Measurements from ENCODE around the gene ZFP92. TPM values are rescaled to one million over a fixed set of nuclear protein-coding genes. Genes with fewer than 3 reads are reported as not detected.

The ZFP92 gene
- total and polyA plus RNA-seq, 3 donors from 2014 or later = 2.1 to 3.4 (median 2.2) TPM

DNA sequence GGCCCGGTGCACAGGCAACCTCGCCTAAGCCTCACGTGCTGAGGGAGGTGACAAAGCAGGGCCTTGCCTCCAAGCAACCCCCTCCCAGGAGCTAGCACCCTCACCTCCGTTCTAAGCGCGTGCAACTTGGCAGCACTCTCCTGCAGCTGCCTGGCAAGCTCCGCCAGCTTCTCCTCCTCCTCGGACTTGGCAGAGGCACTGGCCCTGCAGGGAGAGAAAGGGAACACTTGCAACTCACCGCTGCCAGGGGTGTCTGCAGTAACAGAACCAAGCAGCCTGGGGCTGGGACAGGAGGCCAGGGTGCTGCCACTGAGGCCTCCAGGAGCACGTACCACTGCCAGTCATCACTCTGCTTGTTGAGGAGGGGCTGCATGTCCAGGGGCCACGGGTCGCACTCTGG is 44.9 kb downstream of the ZFP92 start:
- Histone ChIP-seq H3K9me3 (no peaks in the 10 kb centered on the region), H3K27ac (no peak overlapping the region), H3K36me3 (ENCODE audit: low read depth, missing control alignments) (no peaks in the 10 kb centered on the region), H3K27me3 (no peaks in the 10 kb centered on the region), H3K4me3 (no peak overlapping the region), H3K4me1 (no peaks in the 10 kb centered on the region)
- WGBS, 2 donors = 77% methylated on average over 9 of the region's 12 CpGs; no CpG with 5 or more reads in 1 of the 2 donors
- intact Hi-C loops (cut with DNase I; ENCODE audit: low total_unique reads) = no loop called here
- no peak for TF ChIP-seq POLR2A (IDR thresholded peaks at IDR 0.05)
- no peak for TF ChIP-seq CTCF (IDR thresholded peaks at IDR 0.05)
- DNase-seq = peak; percentile 48

GRCh38 chrX:153456704-153457103 is 45.4 kb downstream of the ZFP92 start:
- no peak overlapping the region for H3K4me3 ChIP-seq
- no peak for TF ChIP-seq CTCF (IDR thresholded peaks at IDR 0.05)
- no peak for TF ChIP-seq POLR2A (IDR thresholded peaks at IDR 0.05)
- WGBS, 2 donors = 90% methylated on average over 9 of the region's 9 CpGs; no CpG with 5 or more reads in 1 of the 2 donors
- H3K4me1 ChIP-seq = no peaks in the 10 kb centered on the region
- H3K9me3 ChIP-seq = no peaks in the 10 kb centered on the region
- H3K27me3 ChIP-seq = no peaks in the 10 kb centered on the region
- H3K36me3 ChIP-seq (ENCODE audit: low read depth, missing control alignments) = no peaks in the 10 kb centered on the region
- H3K27ac ChIP-seq = no peak overlapping the region
- DNase-seq = no peak
- intact Hi-C loops (cut with DNase I; ENCODE audit: low total_unique reads) = no loop called here

DNA sequence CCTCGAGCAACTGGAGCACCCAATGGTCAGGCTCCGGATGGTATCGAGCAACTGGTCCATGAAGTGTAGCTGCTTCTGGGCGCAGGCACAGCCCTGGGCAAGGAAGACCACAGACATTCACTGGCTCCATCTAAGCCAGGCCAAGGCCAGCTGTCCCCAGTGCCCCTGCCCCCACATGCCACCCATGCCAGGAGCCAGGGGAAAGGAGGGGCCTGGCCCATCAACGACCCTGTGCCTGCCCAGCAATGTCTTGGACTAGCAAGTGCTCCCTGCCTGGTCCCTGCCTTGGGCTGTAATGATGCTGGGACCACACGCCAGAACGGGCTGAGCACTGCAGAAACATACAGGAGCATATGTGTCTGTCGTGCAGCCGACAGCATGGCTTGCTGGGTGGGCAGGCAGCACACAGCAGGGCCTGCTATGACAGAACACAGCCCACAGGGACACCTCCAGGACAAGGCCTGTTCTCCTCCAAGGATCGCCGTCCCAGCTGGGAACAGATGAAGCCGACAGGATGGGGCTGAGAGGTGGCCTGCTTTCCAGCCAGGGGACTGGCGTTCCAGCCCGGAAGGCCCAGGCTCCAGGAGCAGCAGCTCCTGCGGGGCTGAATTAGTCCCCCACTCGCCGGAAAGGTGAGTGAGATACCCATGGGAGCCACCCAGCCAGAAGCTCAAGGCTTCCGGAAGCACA is 46.0 kb downstream of the ZFP92 start:
- Histone ChIP-seq H3K4me1 (no peaks in the 10 kb centered on the region), H3K36me3 (ENCODE audit: low read depth, missing control alignments) (no peaks in the 10 kb centered on the region), H3K9me3 (no peaks in the 10 kb centered on the region), H3K27ac (no peak overlapping the region), H3K27me3 (no peaks in the 10 kb centered on the region), H3K4me3 (no peak overlapping the region)
- TF ChIP-seq POLR2A (IDR thresholded peaks at IDR 0.05) = no peak
- TF ChIP-seq CTCF (IDR thresholded peaks at IDR 0.05) = no peak
- intact Hi-C loops (cut with DNase I; ENCODE audit: low total_unique reads) = no loop called here
- no peak for DNase-seq
- WGBS, 2 donors = 93% methylated on average over 12 of the region's 18 CpGs; no CpG with 5 or more reads in 1 of the 2 donors

DNA sequence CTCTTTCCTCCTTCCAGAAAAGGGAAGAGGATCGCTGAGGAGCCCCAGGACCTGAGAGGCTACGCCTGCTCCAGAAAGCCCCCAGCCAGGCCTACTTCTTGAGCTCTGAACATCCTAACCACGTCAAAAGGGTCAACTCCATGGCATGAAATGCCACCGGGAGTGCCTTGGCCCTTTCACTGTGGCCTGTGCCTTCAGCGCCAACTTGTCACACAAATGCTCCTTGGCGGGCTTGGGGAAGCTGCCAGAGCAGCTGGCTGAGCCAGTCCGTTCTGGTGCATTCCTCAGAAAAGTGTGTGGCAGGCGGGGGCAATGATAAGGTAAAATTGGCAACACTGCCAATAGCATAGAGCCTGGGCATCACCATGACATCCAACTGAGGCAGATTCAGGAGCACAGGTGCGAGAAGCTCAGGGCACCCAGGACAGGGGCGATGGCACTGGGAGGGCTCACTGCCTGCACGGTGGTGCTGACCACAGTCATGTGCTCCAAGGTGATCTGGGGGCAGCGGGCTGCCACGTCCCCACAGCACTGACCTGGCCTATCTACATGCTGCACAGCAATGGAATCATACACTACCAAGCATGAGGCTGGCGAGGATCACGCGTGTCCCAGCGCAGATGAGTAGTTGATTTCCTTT is 46.7 kb downstream of the ZFP92 start:
- H3K4me3 ChIP-seq = no peak overlapping the region
- H3K36me3 ChIP-seq (ENCODE audit: low read depth, missing control alignments) = no peaks in the 10 kb centered on the region
- no peaks in the 10 kb centered on the region for H3K4me1 ChIP-seq
- no peak overlapping the region for H3K27ac ChIP-seq
- TF ChIP-seq CTCF (IDR thresholded peaks at IDR 0.05) (no peak), POLR2A (IDR thresholded peaks at IDR 0.05) (no peak)
- WGBS, 2 donors = 94 to 100% methylated on average over 2 to 14 of the region's 17 CpGs
- H3K9me3 ChIP-seq = no peaks in the 10 kb centered on the region
- intact Hi-C loops (cut with DNase I; ENCODE audit: low total_unique reads) = no loop called here
- H3K27me3 ChIP-seq = no peaks in the 10 kb centered on the region
- DNase-seq = no peak

All from testis (tissue), 3 donors.